Parathyroid adenoma (tissue), 2 donors: Measurements from ENCODE around the gene PLEKHG2.

Experiments used
- H2AFZ ChIP-seq: fragments of 300-600 bp; sonication (generic); one replicate; pipeline ENCODE4 v1.7.0; 2017; ENCODE audit warnings: antibody characterized with exemption, mild to moderate bottlenecking
- H3K27ac ChIP-seq: fragments of 300-600 bp; sonication (generic); one replicate; pipeline ENCODE4 v1.7.0; 2017
- H3K27me3 ChIP-seq: fragments of 300-600 bp; sonication (generic); one replicate; pipeline ENCODE4 v1.7.0; 2017; ENCODE audit warnings: low read length; ENCODE audit not compliant: control insufficient read depth, insufficient read depth
- H3K36me3 ChIP-seq: fragments of 300-600 bp; sonication (generic); one replicate; pipeline ENCODE4 v1.7.0; 2017; ENCODE audit warnings: low read length; ENCODE audit not compliant: control insufficient read depth, insufficient read depth
- H3K4me1 ChIP-seq: fragments of 300-600 bp; sonication (generic); one replicate; pipeline ENCODE4 v1.7.0; 2017; ENCODE audit warnings: control low read depth
- H3K4me2 ChIP-seq: fragments of 300-600 bp; sonication (generic); one replicate; pipeline ENCODE4 v1.7.0; 2017; ENCODE audit warnings: low read length
- H3K4me3 ChIP-seq: fragments of 300-600 bp; sonication (generic); one replicate; pipeline ENCODE4 v1.7.0; 2017; ENCODE audit warnings: low read depth, low read length
- H3K79me2 ChIP-seq: fragments of 300-600 bp; sonication (generic); one replicate; pipeline ENCODE4 v1.7.0; 2017; ENCODE audit warnings: control low read depth
- H3K9ac ChIP-seq: fragments of 300-600 bp; sonication (generic); one replicate; pipeline ENCODE4 v1.7.0; 2017; ENCODE audit warnings: mild to moderate bottlenecking
- H3K9me3 ChIP-seq: fragments of 300-600 bp; sonication (generic); one replicate; pipeline ENCODE4 v1.7.0; 2017; ENCODE audit warnings: low read length; ENCODE audit not compliant: control insufficient read depth
- CTCF ChIP-seq: fragments of 300-600 bp; sonication (generic); IDR thresholded peaks from one replicate; pipeline ENCODE4 v1.7.0; 2017; ENCODE audit warnings: antibody characterized with exemption, mild to moderate bottlenecking
- donor health status: primary hyperparathyroidism.

PLEKHG2 gene

GRCh38 chr19:39369200-39369599, 43.3 kb upstream of the PLEKHG2 start:
- peaks cover 2% of the 10 kb centered on the region for H3K4me1 ChIP-seq
- H3K27me3 ChIP-seq, result no peaks in the 10 kb centered on the region
- H3K9me3 ChIP-seq, result no peaks in the 10 kb centered on the region
- H3K36me3 ChIP-seq, result no peaks in the 10 kb centered on the region
- no peak overlapping the region for H3K27ac ChIP-seq
- no peak overlapping the region for H3K9ac ChIP-seq
- no peak overlapping the region for H3K4me2 ChIP-seq
- H3K4me3 ChIP-seq, result no peak overlapping the region
- H3K79me2 ChIP-seq, result peaks cover 3% of the 10 kb centered on the region
- H2AFZ ChIP-seq, result no peak overlapping the region
- no peak for TF ChIP-seq CTCF

- Histone ChIP-seq H2AFZ (no peak overlapping the region), H3K27me3 (no peaks in the 10 kb centered on the region), H3K4me1 (peaks cover 2% of the 10 kb centered on the region), H3K9ac (no peak overlapping the region), H3K27ac (no peak overlapping the region), H3K4me2 (no peak overlapping the region), H3K79me2 (peaks cover 3% of the 10 kb centered on the region), H3K9me3 (no peaks in the 10 kb centered on the region), H3K36me3 (no peaks in the 10 kb centered on the region), H3K4me3 (no peak overlapping the region)
- TF ChIP-seq CTCF, result no peak
Observed at GRCh38 chr19:39370735-39371134, 41.7 kb upstream of the PLEKHG2 start.

GRCh38 chr19:39372047-39372802, 40.2 kb upstream of the PLEKHG2 start:
- Histone ChIP-seq H3K4me3 (no peak overlapping the region), H3K36me3 (no peaks in the 10 kb centered on the region), H2AFZ (no peak overlapping the region), H3K79me2 (peaks cover 3% of the 10 kb centered on the region), H3K4me2 (no peak overlapping the region), H3K27me3 (no peaks in the 10 kb centered on the region), H3K9me3 (no peaks in the 10 kb centered on the region), H3K27ac (peak overlapping the region; percentile 77), H3K9ac (no peak overlapping the region), H3K4me1 (peaks cover 2% of the 10 kb centered on the region)
- TF ChIP-seq CTCF, result no peak

GRCh38 chr19:39372941-39373340, 39.5 kb upstream of the PLEKHG2 start:
- H2AFZ ChIP-seq, result no peak overlapping the region
- no peaks in the 10 kb centered on the region for H3K36me3 ChIP-seq
- H3K4me2 ChIP-seq, result no peak overlapping the region
- H3K4me3 ChIP-seq, result no peak overlapping the region
- no peaks in the 10 kb centered on the region for H3K9me3 ChIP-seq
- peaks cover 3% of the 10 kb centered on the region for H3K79me2 ChIP-seq
- H3K4me1 ChIP-seq, result peaks cover 2% of the 10 kb centered on the region
- no peak overlapping the region for H3K9ac ChIP-seq
- TF ChIP-seq CTCF, result no peak
- H3K27ac ChIP-seq, result peak overlapping the region; percentile 77
- no peaks in the 10 kb centered on the region for H3K27me3 ChIP-seq

- H3K36me3 ChIP-seq, result no peaks in the 10 kb centered on the region
- no peak for TF ChIP-seq CTCF
- H3K27me3 ChIP-seq, result no peaks in the 10 kb centered on the region
- no peak overlapping the region for H3K4me2 ChIP-seq
- H3K9me3 ChIP-seq, result no peaks in the 10 kb centered on the region
- H3K79me2 ChIP-seq, result no peaks in the 10 kb centered on the region
- no peak overlapping the region for H2AFZ ChIP-seq
- H3K27ac ChIP-seq, result no peak overlapping the region
- H3K9ac ChIP-seq, result no peak overlapping the region
- peaks cover 2% of the 10 kb centered on the region for H3K4me1 ChIP-seq
- no peak overlapping the region for H3K4me3 ChIP-seq
Observed at GRCh38 chr19:39375929-39376328, 36.5 kb upstream of the PLEKHG2 start.
